ENCODE results near the gene CDC5L.
"Not testable (repeated sequence)": the region's sequence is repeated elsewhere in the genome, so short reads cannot be mapped to it uniquely, and the experiment has no call there.

Gene CDC5L

GRCh38 chr6:44387346-44388134, at the start of gene CDC5L:
CDC5L (plus strand) TSS chr6:44387706; CDS start chr6:44387824, 118 bp downstream.
- peaks cover 5% of the 10 kb centered on the region for H3K4me1 ChIP-seq (ENCODE audit: control insufficient read depth, insufficient read depth, low read length)
- H3K9ac ChIP-seq (ENCODE audit: low read length) = peak within 1 kb of the TSS; percentile 95
- no peaks in the 10 kb centered on the region for H3K36me3 ChIP-seq (ENCODE audit: control insufficient read depth, insufficient read depth, low read length)
- no peaks in the 10 kb centered on the region for H3K27me3 ChIP-seq (ENCODE audit: control insufficient read depth, insufficient read depth, low read length)
- H3K4me3 ChIP-seq (ENCODE audit: low read length) = peak within 1 kb of the TSS; percentile 84
- no peaks in the 10 kb centered on the region for H3K9me3 ChIP-seq (ENCODE audit: control insufficient read depth, low read length)

GRCh38 chr6:44338228-44339122, 49.0 kb upstream of the CDC5L start:
- Histone ChIP-seq H3K4me3 (ENCODE audit: low read length) (no peak overlapping the region), H3K9ac (ENCODE audit: low read length) (no peak overlapping the region), H3K27me3 (ENCODE audit: control insufficient read depth, insufficient read depth, low read length) (peaks cover 14% of the 10 kb centered on the region), H3K4me1 (ENCODE audit: control insufficient read depth, insufficient read depth, low read length) (no peaks in the 10 kb centered on the region), H3K36me3 (ENCODE audit: control insufficient read depth, insufficient read depth, low read length) (no peaks in the 10 kb centered on the region), H3K9me3 (ENCODE audit: control insufficient read depth, low read length) (no peaks in the 10 kb centered on the region)

GRCh38 chr6:44339301-44339700, 48.2 kb upstream of the CDC5L start:
- Histone ChIP-seq H3K4me3 (ENCODE audit: low read length) (no peak overlapping the region), H3K27me3 (ENCODE audit: control insufficient read depth, insufficient read depth, low read length) (peaks cover 22% of the 10 kb centered on the region), H3K4me1 (ENCODE audit: control insufficient read depth, insufficient read depth, low read length) (no peaks in the 10 kb centered on the region), H3K9me3 (ENCODE audit: control insufficient read depth, low read length) (no peaks in the 10 kb centered on the region), H3K9ac (ENCODE audit: low read length) (no peak overlapping the region), H3K36me3 (ENCODE audit: control insufficient read depth, insufficient read depth, low read length) (no peaks in the 10 kb centered on the region)

GRCh38 chr6:44339763-44340625, 47.5 kb upstream of the CDC5L start:
- no peaks in the 10 kb centered on the region for H3K36me3 ChIP-seq (ENCODE audit: control insufficient read depth, insufficient read depth, low read length)
- no peak overlapping the region for H3K9ac ChIP-seq (ENCODE audit: low read length)
- no peaks in the 10 kb centered on the region for H3K9me3 ChIP-seq (ENCODE audit: control insufficient read depth, low read length)
- no peaks in the 10 kb centered on the region for H3K4me1 ChIP-seq (ENCODE audit: control insufficient read depth, insufficient read depth, low read length)
- no peak overlapping the region for H3K4me3 ChIP-seq (ENCODE audit: low read length)
- H3K27me3 ChIP-seq (ENCODE audit: control insufficient read depth, insufficient read depth, low read length) = peaks cover 28% of the 10 kb centered on the region

- Histone ChIP-seq H3K9ac (ENCODE audit: low read length) (no peak overlapping the region), H3K27me3 (ENCODE audit: control insufficient read depth, insufficient read depth, low read length) (peaks cover 29% of the 10 kb centered on the region)
These were observed 46.2 kb upstream of the CDC5L start for GRCh38 chr6:44341095-44341890.

GRCh38 chr6:44342052-44342451, 45.5 kb upstream of the CDC5L start:
- H3K27me3 ChIP-seq (ENCODE audit: control insufficient read depth, insufficient read depth, low read length) = peaks cover 29% of the 10 kb centered on the region
- no peak overlapping the region for H3K4me3 ChIP-seq (ENCODE audit: low read length)
- no peaks in the 10 kb centered on the region for H3K9me3 ChIP-seq (ENCODE audit: control insufficient read depth, low read length)
- no peaks in the 10 kb centered on the region for H3K36me3 ChIP-seq (ENCODE audit: control insufficient read depth, insufficient read depth, low read length)
- H3K4me1 ChIP-seq (ENCODE audit: control insufficient read depth, insufficient read depth, low read length) = no peaks in the 10 kb centered on the region
- no peak overlapping the region for H3K9ac ChIP-seq (ENCODE audit: low read length)

More at GRCh38 chr6:44341095-44341890, 46.2 kb upstream of the CDC5L start:
- Histone ChIP-seq H3K4me3 (ENCODE audit: low read length) (no peak overlapping the region), H3K9me3 (ENCODE audit: control insufficient read depth, low read length) (no peaks in the 10 kb centered on the region), H3K4me1 (ENCODE audit: control insufficient read depth, insufficient read depth, low read length) (no peaks in the 10 kb centered on the region), H3K36me3 (ENCODE audit: control insufficient read depth, insufficient read depth, low read length) (no peaks in the 10 kb centered on the region)

GRCh38 chr6:44342489-44342888, 45.0 kb upstream of the CDC5L start, which contains the start of gene SPATS1:
SPATS1 (plus strand) TSS chr6:44342650; CDS start chr6:44343096, 446 bp downstream.
- H3K9me3 ChIP-seq (ENCODE audit: control insufficient read depth, low read length) = no peaks in the 10 kb centered on the region
- no peak within 1 kb of the TSS for H3K9ac ChIP-seq (ENCODE audit: low read length)
- peaks cover 29% of the 10 kb centered on the region for H3K27me3 ChIP-seq (ENCODE audit: control insufficient read depth, insufficient read depth, low read length)
- no peaks in the 10 kb centered on the region for H3K36me3 ChIP-seq (ENCODE audit: control insufficient read depth, insufficient read depth, low read length)
- no peaks in the 10 kb centered on the region for H3K4me1 ChIP-seq (ENCODE audit: control insufficient read depth, insufficient read depth, low read length)
- no peak within 1 kb of the TSS for H3K4me3 ChIP-seq (ENCODE audit: low read length)

- H3K27me3 ChIP-seq (ENCODE audit: control insufficient read depth, insufficient read depth, low read length) = peaks cover 29% of the 10 kb centered on the region
- not testable (repeated sequence) for H3K4me1 ChIP-seq (ENCODE audit: control insufficient read depth, insufficient read depth, low read length); H3K4me3 ChIP-seq (ENCODE audit: low read length); H3K36me3 ChIP-seq (ENCODE audit: control insufficient read depth, insufficient read depth, low read length); H3K9ac ChIP-seq (ENCODE audit: low read length); H3K9me3 ChIP-seq (ENCODE audit: control insufficient read depth, low read length)
These were observed 40.7 kb upstream of the CDC5L start for GRCh38 chr6:44346818-44347217.

- Histone ChIP-seq H3K36me3 (ENCODE audit: control insufficient read depth, insufficient read depth, low read length) (no peaks in the 10 kb centered on the region), H3K9ac (ENCODE audit: low read length) (no peak overlapping the region), H3K27me3 (ENCODE audit: control insufficient read depth, insufficient read depth, low read length) (no peaks in the 10 kb centered on the region), H3K9me3 (ENCODE audit: control insufficient read depth, low read length) (no peaks in the 10 kb centered on the region), H3K4me1 (ENCODE audit: control insufficient read depth, insufficient read depth, low read length) (peaks cover 14% of the 10 kb centered on the region), H3K4me3 (ENCODE audit: low read length) (no peak overlapping the region)
These were observed 37.4 kb upstream of the CDC5L start for GRCh38 chr6:44349904-44350649.

- peaks cover 14% of the 10 kb centered on the region for H3K4me1 ChIP-seq (ENCODE audit: control insufficient read depth, insufficient read depth, low read length)
- H3K4me3 ChIP-seq (ENCODE audit: low read length); H3K9me3 ChIP-seq (ENCODE audit: control insufficient read depth, low read length); H3K36me3 ChIP-seq (ENCODE audit: control insufficient read depth, insufficient read depth, low read length); H3K9ac ChIP-seq (ENCODE audit: low read length); H3K27me3 ChIP-seq (ENCODE audit: control insufficient read depth, insufficient read depth, low read length): not testable (repeated sequence)
These were observed 36.9 kb upstream of the CDC5L start for GRCh38 chr6:44350650-44350994.

Measured in mucosa of stomach (tissue), 1 donor.